ENCODE measurements around the gene TAF9. TPM values are rescaled to one million over a fixed set of nuclear protein-coding genes. Genes with fewer than 3 reads are reported as not detected.

Gene TAF9
- total and polyA plus RNA-seq, 2 of the 13 experiments (the other 11 are each of a cell fraction or from before 2014, with no cell fraction given) = 113 to 218 TPM

- peak; percentile 89; the same call in 1 of the 2 replicates for TF ChIP-seq ZNF709 (CRISPR knock-in tag; IDR thresholded peaks at IDR 0.05)
- peak; percentile 34; the same call in 1 of the 2 replicates for TF ChIP-seq FOXO1 (CRISPR knock-in tag; IDR thresholded peaks at IDR 0.05)
- no peak for TF ChIP-seq ZFP41 (CRISPR knock-in tag; IDR thresholded peaks at IDR 0.05; ENCODE audit: borderline replicate concordance)
- no peak for TF ChIP-seq SP140L (CRISPR knock-in tag; IDR thresholded peaks at IDR 0.05; ENCODE audit: borderline replicate concordance)
- no peak for TF ChIP-seq ZNF20 (CRISPR knock-in tag; IDR thresholded peaks at IDR 0.05)
- 0 out of 2 replicates have a peak, but pooled peaks have one; percentile 29 for TF ChIP-seq ZNF343 (CRISPR knock-in tag; IDR thresholded peaks at IDR 0.05)
- no peak for TF ChIP-seq GTF2F1 (IDR thresholded peaks at IDR 0.05; ENCODE audit: low read length)
- peak; percentile 46; the same call in 1 of the 2 replicates for TF ChIP-seq ZSCAN20 (CRISPR knock-in tag; IDR thresholded peaks at IDR 0.05; ENCODE audit: borderline replicate concordance)
- no peak for TF ChIP-seq KAT2B (IDR thresholded peaks at IDR 0.05; ENCODE audit: borderline replicate concordance, low read depth, low read length)
- no peak for TF ChIP-seq DDIT3 (CRISPR knock-in tag; IDR thresholded peaks at IDR 0.05)
- no peak for TF ChIP-seq NONO (IDR thresholded peaks at IDR 0.05)
- peak; percentile 96 for TF ChIP-seq NONO (CRISPR knock-in tag; conservative IDR thresholded peaks at IDR 0.05)
- TF ChIP-seq PRPF4 (IDR thresholded peaks at IDR 0.05; ENCODE audit: low read depth, low read length, poor library complexity, severe bottlenecking) = peak; percentile 43
- no peak for TF ChIP-seq ZNF282 (IDR thresholded peaks at IDR 0.05; ENCODE audit: partially characterized antibody)
- no peak for TF ChIP-seq TGIF2 (CRISPR knock-in tag; IDR thresholded peaks at IDR 0.05)
- no peak for TF ChIP-seq ADNP (CRISPR knock-in tag; IDR thresholded peaks at IDR 0.05)
- TF ChIP-seq ZNF354B (CRISPR knock-in tag; IDR thresholded peaks at IDR 0.05) = no peak
- no peak for TF ChIP-seq TRAFD1 (CRISPR knock-in tag; IDR thresholded peaks at IDR 0.05; ENCODE audit: borderline replicate concordance)
- TF ChIP-seq RXRB (CRISPR knock-in tag; IDR thresholded peaks at IDR 0.05; ENCODE audit: borderline replicate concordance) = no peak; the same call in 1 of the 2 replicates
- 0 out of 2 replicates have a peak, but pooled peaks have one; percentile 22 for TF ChIP-seq KDM3A (CRISPR knock-in tag; IDR thresholded peaks at IDR 0.05; ENCODE audit: low read depth)
- TF ChIP-seq KAT7 (CRISPR knock-in tag; IDR thresholded peaks at IDR 0.05; ENCODE audit: borderline replicate concordance) = no peak
- peak; percentile 88 for TF ChIP-seq KDM5B (CRISPR knock-in tag; IDR thresholded peaks at IDR 0.05; ENCODE audit: borderline replicate concordance)
- TF ChIP-seq IRF9 (CRISPR knock-in tag; IDR thresholded peaks at IDR 0.05; ENCODE audit: borderline replicate concordance) = peak; percentile 69; the same call in 1 of the 2 replicates
- TF ChIP-seq ZNF33A (CRISPR knock-in tag; IDR thresholded peaks at IDR 0.05; ENCODE audit: borderline replicate concordance) = peak; percentile 43; the same call in 1 of the 2 replicates
- TF ChIP-seq SRY (CRISPR knock-in tag; IDR thresholded peaks at IDR 0.05) = peak; percentile 84; the same call in 1 of the 2 replicates
- TF ChIP-seq ZNF800 (CRISPR knock-in tag; IDR thresholded peaks at IDR 0.05) = no peak; the same call in 1 of the 2 replicates
- peak; percentile 88 for TF ChIP-seq ERF (CRISPR knock-in tag; IDR thresholded peaks at IDR 0.05)
Measured at GRCh38 chr5:69414885-69415583, 45.7 kb upstream of the TAF9 start, which contains the start of gene MARVELD2 (continued).
